GM12801 (cell line): ENCODE results near the gene OR13C2.

Source experiments
- TF ChIP-seq, protein P1 (sequence below): IDR thresholded peaks from one replicate; pipeline ENCODE4 v1.5.1; 2011; ENCODE audit warnings: control low read depth; ENCODE audit not compliant: insufficient read length; ENCODE audit errors: extremely low read depth

OR13C2 gene

GRCh38 chr9:104575456-104575855, 30.0 kb downstream of the OR13C2 start:
- TF ChIP-seq, protein P1, sequence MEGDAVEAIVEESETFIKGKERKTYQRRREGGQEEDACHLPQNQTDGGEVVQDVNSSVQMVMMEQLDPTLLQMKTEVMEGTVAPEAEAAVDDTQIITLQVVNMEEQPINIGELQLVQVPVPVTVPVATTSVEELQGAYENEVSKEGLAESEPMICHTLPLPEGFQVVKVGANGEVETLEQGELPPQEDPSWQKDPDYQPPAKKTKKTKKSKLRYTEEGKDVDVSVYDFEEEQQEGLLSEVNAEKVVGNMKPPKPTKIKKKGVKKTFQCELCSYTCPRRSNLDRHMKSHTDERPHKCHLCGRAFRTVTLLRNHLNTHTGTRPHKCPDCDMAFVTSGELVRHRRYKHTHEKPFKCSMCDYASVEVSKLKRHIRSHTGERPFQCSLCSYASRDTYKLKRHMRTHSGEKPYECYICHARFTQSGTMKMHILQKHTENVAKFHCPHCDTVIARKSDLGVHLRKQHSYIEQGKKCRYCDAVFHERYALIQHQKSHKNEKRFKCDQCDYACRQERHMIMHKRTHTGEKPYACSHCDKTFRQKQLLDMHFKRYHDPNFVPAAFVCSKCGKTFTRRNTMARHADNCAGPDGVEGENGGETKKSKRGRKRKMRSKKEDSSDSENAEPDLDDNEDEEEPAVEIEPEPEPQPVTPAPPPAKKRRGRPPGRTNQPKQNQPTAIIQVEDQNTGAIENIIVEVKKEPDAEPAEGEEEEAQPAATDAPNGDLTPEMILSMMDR, result no peak

GRCh38 chr9:104572612-104573011, 32.8 kb downstream of the OR13C2 start:
- TF ChIP-seq, protein P1, result no peak

DNA sequence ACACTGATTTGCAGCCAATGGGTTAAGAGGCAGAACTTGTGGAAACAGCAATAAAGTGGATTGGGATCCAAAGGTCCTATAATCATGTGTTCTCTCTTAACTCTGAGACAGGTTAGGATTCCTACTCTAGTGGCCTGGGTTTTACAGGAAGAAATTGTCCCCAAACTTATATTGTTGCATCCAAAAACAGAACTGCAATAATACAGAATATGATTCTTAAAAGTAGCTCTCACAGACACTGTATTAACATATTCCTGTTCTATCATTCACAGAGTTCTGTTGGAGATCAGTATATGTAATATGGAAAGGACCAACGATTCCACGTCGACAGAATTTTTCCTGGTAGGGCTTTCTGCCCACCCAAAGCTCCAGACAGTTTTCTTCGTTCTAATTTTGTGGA, 36.6 kb downstream of the OR13C2 start, which contains the start of gene OR13C8:
OR13C8 (plus strand) TSS at position 301 of the 400 bp plus-strand sequence; CDS start at position 301, 0 bp downstream.
- TF ChIP-seq, protein P1, result no peak

- TF ChIP-seq, protein P1, result no peak
Observed at GRCh38 chr9:104564358-104564757, 41.1 kb downstream of the OR13C2 start.

DNA sequence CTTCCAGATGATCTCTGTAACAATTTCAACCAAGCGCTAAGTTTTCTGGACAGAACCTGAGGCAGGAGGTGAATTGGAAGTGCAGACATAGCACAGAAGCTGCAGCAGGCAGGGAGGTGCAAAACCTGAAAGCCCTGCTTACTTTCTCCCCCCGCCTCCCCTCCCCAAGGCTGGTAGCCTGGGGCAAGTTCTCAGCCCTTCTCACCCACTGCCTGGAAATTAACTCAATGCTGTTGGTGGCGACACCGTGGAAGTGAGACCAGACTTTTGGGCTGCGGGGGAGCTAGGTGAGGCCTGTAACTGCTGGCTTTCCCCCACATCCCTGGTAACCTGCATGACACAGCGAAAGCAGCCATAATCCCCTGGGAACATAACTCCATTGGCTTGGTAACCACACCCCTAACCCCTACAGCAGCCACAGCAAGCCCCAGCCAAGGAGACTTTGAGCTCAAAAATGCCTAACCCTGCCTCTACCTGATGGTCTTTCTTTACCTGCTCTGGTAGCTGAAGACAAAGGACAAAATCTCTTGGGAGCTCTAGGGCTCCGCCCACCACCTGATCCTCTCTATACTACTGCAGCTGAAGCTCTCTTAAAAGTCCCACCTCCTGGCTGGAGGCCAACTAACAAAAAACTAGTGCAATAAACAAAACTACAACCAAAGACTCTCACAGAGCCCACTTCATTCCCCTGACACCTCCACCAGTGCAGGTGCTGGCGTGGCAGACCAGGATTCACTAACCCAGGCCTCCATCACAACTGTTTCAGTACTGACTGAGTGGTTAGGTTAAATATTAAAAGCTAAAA, 48.4 kb downstream of the OR13C2 start:
- TF ChIP-seq, protein P1, result no peak

- TF ChIP-seq, protein P1, result no peak
Observed at GRCh38 chr9:104555521-104555920, 49.9 kb downstream of the OR13C2 start.
